ENCODE measurements around the gene CACNA2D3.

CACNA2D3 gene

DNA sequence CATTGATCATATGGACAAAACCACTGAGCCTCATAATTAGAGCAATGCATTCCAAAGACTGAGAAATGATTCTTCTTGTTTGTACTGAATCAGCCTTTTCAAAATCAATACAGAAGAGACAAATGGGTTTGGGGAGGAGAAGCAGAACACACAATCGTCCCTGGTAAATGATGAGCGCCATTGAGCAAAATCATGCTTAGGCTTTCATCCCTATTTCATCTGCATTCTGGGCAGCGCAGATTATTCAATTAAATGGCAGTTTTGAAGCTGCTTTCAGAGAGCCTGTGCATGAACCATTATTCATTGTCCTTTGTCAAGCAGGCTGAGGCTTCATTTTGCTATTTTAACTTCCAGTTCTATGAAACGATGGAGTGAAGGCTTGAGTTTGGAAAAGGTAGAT, 371.9 kb downstream of the CACNA2D3 start:
- TF ChIP-seq, protein P1, sequence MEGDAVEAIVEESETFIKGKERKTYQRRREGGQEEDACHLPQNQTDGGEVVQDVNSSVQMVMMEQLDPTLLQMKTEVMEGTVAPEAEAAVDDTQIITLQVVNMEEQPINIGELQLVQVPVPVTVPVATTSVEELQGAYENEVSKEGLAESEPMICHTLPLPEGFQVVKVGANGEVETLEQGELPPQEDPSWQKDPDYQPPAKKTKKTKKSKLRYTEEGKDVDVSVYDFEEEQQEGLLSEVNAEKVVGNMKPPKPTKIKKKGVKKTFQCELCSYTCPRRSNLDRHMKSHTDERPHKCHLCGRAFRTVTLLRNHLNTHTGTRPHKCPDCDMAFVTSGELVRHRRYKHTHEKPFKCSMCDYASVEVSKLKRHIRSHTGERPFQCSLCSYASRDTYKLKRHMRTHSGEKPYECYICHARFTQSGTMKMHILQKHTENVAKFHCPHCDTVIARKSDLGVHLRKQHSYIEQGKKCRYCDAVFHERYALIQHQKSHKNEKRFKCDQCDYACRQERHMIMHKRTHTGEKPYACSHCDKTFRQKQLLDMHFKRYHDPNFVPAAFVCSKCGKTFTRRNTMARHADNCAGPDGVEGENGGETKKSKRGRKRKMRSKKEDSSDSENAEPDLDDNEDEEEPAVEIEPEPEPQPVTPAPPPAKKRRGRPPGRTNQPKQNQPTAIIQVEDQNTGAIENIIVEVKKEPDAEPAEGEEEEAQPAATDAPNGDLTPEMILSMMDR (IDR thresholded peaks at IDR 0.05; ENCODE audit: low read length), result no peak
- no peak for TF ChIP-seq EZH2phosphoT487 (IDR thresholded peaks at IDR 0.05; ENCODE audit: low read length)
- TF ChIP-seq EZH2 (optimal IDR thresholded peaks at IDR 0.05; ENCODE audit: low read depth, low read length), result no peak
- Histone ChIP-seq H3K27ac (ENCODE audit: low read length) (no peak overlapping the region), H3K79me2 (ENCODE audit: low read length) (no peaks in the 10 kb centered on the region), H3K36me3 (replicated peaks; ENCODE audit: insufficient read depth, low read length) (no peaks in the 10 kb centered on the region), H3K9me3 (replicated peaks; ENCODE audit: insufficient read depth, low read length) (no peaks in the 10 kb centered on the region), H3K4me1 (ENCODE audit: low read length) (no peaks in the 10 kb centered on the region), H3K4me3 (ENCODE audit: low read length) (no peak overlapping the region), H3K27me3 (replicated peaks; ENCODE audit: insufficient read depth, low read length) (no peaks in the 10 kb centered on the region), H3K4me2 (ENCODE audit: low read depth, low read length) (no peak overlapping the region), H4K20me1 (ENCODE audit: insufficient read depth, low read length) (no peaks in the 10 kb centered on the region), H3K9me2 (replicated peaks; ENCODE audit: insufficient read depth, low read length) (no peaks in the 10 kb centered on the region), H2AFZ (ENCODE audit: low read length) (no peak overlapping the region), H3K9ac (ENCODE audit: low read length) (no peak overlapping the region), H3F3A (ENCODE audit: insufficient read depth, low read length) (no peaks in the 10 kb centered on the region)
- no peak for DNase-seq

DNA sequence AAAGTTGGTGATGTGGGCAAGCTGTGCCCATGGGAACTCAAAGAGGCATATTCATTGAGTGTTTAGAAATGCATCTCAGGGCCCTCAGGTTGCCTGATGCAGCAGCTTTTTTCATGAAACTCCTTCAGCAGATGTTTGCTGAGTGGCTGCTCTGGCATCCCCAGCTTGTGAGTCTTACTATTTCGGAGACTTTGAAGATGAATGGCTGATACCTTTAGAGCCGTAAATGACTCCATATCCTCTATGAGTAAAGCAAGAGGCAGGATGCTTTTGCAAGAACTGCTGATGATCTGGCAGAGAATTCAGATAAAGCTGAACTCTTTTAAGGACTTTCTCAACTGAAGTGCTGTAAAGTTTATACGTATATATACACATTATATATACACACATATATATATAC, 384.3 kb downstream of the CACNA2D3 start:
- no peaks in the 10 kb centered on the region for H3K9me2 ChIP-seq (replicated peaks; ENCODE audit: insufficient read depth, low read length)
- no peak overlapping the region for H3K9ac ChIP-seq (ENCODE audit: low read length)
- H3F3A ChIP-seq (ENCODE audit: insufficient read depth, low read length), result no peaks in the 10 kb centered on the region
- no peak for DNase-seq
- H3K4me1 ChIP-seq (ENCODE audit: low read length), result no peaks in the 10 kb centered on the region
- H3K79me2 ChIP-seq (ENCODE audit: low read length), result no peaks in the 10 kb centered on the region
- H3K36me3 ChIP-seq (replicated peaks; ENCODE audit: insufficient read depth, low read length), result no peaks in the 10 kb centered on the region
- H3K4me3 ChIP-seq (ENCODE audit: low read length), result no peak overlapping the region
- no peak overlapping the region for H3K27ac ChIP-seq (ENCODE audit: low read length)
- TF ChIP-seq EZH2phosphoT487 (IDR thresholded peaks at IDR 0.05; ENCODE audit: low read length) (no peak), EZH2 (optimal IDR thresholded peaks at IDR 0.05; ENCODE audit: low read depth, low read length) (no peak)
- TF ChIP-seq, protein P1 (IDR thresholded peaks at IDR 0.05; ENCODE audit: low read length), result no peak
- no peaks in the 10 kb centered on the region for H3K27me3 ChIP-seq (replicated peaks; ENCODE audit: insufficient read depth, low read length)
- no peak overlapping the region for H2AFZ ChIP-seq (ENCODE audit: low read length)
- H3K4me2 ChIP-seq (ENCODE audit: low read depth, low read length), result no peak overlapping the region
- no peaks in the 10 kb centered on the region for H3K9me3 ChIP-seq (replicated peaks; ENCODE audit: insufficient read depth, low read length)
- no peaks in the 10 kb centered on the region for H4K20me1 ChIP-seq (ENCODE audit: insufficient read depth, low read length)

DNA sequence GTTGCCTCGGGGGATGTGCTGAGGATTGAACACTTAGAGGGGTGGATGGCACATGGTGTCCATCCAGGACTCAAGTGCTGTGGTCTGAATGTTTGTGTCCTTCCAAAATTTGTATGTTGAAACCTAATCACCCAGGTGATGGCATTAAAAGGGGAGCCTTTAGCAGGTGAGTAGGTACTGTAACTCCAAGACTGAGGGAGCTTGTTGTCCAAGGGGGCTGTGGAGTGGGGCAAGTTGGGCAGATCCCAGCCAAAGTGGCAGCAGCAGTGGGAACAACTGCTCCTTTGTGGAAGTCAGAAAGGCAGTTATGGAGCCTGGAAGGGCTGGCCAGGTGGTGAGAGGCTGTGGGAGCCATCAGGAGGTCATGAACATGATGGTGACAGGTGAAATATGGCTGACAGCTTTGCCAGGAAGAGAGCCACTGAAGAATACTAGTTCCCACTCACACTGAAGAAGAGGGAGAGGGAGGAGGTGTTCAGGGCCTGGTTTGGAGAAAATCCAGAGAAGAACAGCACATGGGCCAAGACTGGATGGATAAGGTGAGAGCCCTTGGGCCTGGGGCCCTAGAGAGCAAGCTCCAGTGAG, 385.6 kb downstream of the CACNA2D3 start:
- no peaks in the 10 kb centered on the region for H4K20me1 ChIP-seq (ENCODE audit: insufficient read depth, low read length)
- no peaks in the 10 kb centered on the region for H3K27me3 ChIP-seq (replicated peaks; ENCODE audit: insufficient read depth, low read length)
- no peaks in the 10 kb centered on the region for H3K9me3 ChIP-seq (replicated peaks; ENCODE audit: insufficient read depth, low read length)
- H3K79me2 ChIP-seq (ENCODE audit: low read length), result no peaks in the 10 kb centered on the region
- no peak overlapping the region for H3K9ac ChIP-seq (ENCODE audit: low read length)
- H3K36me3 ChIP-seq (replicated peaks; ENCODE audit: insufficient read depth, low read length), result no peaks in the 10 kb centered on the region
- no peak for DNase-seq
- no peak overlapping the region for H2AFZ ChIP-seq (ENCODE audit: low read length)
- no peak overlapping the region for H3K4me3 ChIP-seq (ENCODE audit: low read length)
- no peaks in the 10 kb centered on the region for H3F3A ChIP-seq (ENCODE audit: insufficient read depth, low read length)
- H3K4me2 ChIP-seq (ENCODE audit: low read depth, low read length), result no peak overlapping the region
- no peaks in the 10 kb centered on the region for H3K9me2 ChIP-seq (replicated peaks; ENCODE audit: insufficient read depth, low read length)
- no peak overlapping the region for H3K27ac ChIP-seq (ENCODE audit: low read length)
- no peaks in the 10 kb centered on the region for H3K4me1 ChIP-seq (ENCODE audit: low read length)
- TF ChIP-seq EZH2phosphoT487 (IDR thresholded peaks at IDR 0.05; ENCODE audit: low read length) (no peak), EZH2 (optimal IDR thresholded peaks at IDR 0.05; ENCODE audit: low read depth, low read length) (no peak)
- TF ChIP-seq, protein P1 (IDR thresholded peaks at IDR 0.05; ENCODE audit: low read length), result no peak
